Measurements from ENCODE around the gene KCNJ5.

DNA sequence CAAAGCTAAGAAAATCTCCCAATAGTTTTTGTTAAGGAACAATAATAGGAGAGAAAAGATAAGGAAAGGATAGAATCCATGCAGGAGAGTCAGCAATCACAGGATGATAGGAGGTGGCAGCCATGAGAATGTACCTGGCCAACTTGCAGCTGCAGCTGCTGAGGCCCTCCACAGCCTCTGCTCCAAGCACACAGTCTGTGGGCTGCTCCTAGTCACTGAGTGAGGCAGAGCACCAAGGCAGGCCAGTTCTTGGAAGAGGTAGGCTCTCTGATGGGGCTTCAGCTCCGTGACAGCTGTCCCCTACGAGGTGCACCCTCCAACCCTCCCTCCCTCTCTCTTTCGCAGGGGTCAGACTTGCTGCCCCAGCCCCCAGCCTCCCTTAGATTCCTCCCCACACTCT is 18.6 kb upstream of the KCNJ5 start:
- TF ChIP-seq, protein P1, sequence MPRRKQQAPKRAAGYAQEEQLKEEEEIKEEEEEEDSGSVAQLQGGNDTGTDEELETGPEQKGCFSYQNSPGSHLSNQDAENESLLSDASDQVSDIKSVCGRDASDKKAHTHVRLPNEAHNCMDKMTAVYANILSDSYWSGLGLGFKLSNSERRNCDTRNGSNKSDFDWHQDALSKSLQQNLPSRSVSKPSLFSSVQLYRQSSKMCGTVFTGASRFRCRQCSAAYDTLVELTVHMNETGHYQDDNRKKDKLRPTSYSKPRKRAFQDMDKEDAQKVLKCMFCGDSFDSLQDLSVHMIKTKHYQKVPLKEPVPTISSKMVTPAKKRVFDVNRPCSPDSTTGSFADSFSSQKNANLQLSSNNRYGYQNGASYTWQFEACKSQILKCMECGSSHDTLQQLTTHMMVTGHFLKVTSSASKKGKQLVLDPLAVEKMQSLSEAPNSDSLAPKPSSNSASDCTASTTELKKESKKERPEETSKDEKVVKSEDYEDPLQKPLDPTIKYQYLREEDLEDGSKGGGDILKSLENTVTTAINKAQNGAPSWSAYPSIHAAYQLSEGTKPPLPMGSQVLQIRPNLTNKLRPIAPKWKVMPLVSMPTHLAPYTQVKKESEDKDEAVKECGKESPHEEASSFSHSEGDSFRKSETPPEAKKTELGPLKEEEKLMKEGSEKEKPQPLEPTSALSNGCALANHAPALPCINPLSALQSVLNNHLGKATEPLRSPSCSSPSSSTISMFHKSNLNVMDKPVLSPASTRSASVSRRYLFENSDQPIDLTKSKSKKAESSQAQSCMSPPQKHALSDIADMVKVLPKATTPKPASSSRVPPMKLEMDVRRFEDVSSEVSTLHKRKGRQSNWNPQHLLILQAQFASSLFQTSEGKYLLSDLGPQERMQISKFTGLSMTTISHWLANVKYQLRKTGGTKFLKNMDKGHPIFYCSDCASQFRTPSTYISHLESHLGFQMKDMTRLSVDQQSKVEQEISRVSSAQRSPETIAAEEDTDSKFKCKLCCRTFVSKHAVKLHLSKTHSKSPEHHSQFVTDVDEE (CRISPR knock-in tag; IDR thresholded peaks at IDR 0.05): no peak
- no peak for TF ChIP-seq GLIS3 (CRISPR knock-in tag; IDR thresholded peaks at IDR 0.05)
- no peak for TF ChIP-seq ISL1 (CRISPR knock-in tag; IDR thresholded peaks at IDR 0.05)
- no peak for TF ChIP-seq CREB5 (CRISPR knock-in tag; IDR thresholded peaks at IDR 0.05; ENCODE audit: low read depth)
- TF ChIP-seq ZFP30 (CRISPR knock-in tag; IDR thresholded peaks at IDR 0.05): no peak
- TF ChIP-seq ARNTL (CRISPR knock-in tag; IDR thresholded peaks at IDR 0.05; ENCODE audit: borderline replicate concordance, low read depth): no peak
- no peak for TF ChIP-seq ZNF8 (CRISPR knock-in tag; IDR thresholded peaks at IDR 0.05)
